Trophoblast cell (in vitro differentiated cells and primary cell): ENCODE results near the gene RPRD1B.
"Not testable (repeated sequence)": the region's sequence is repeated elsewhere in the genome, so short reads cannot be mapped to it uniquely, and the experiment has no call there.

Source experiments
- DNase-seq, 2 donors: peaks; one replicate each; pipeline ENCODE4 v3.0.0-alpha.2; 2016
- H2AFZ ChIP-seq: 2 replicates; pipeline ENCODE4 v1.6.1; 2013; ENCODE audit warnings: low read length, moderate library complexity, mild to moderate bottlenecking; ENCODE audit not compliant: insufficient read depth, poor library complexity
- H2AK5ac ChIP-seq: 2 replicates; pipeline ENCODE4 v1.6.1; 2013; ENCODE audit warnings: mild to moderate bottlenecking, low read length
- H2BK120ac ChIP-seq: 2 replicates; pipeline ENCODE4 v1.6.1; 2013; ENCODE audit warnings: low read length, mild to moderate bottlenecking, moderate library complexity; ENCODE audit not compliant: insufficient read depth, poor library complexity
- H2BK12ac ChIP-seq: 2 replicates; pipeline ENCODE4 v1.6.1; 2013; ENCODE audit warnings: mild to moderate bottlenecking, low read length, moderate library complexity
- H2BK5ac ChIP-seq: 2 replicates; pipeline ENCODE4 v1.6.1; 2013; ENCODE audit warnings: low read length, low read depth, moderate library complexity, mild to moderate bottlenecking; ENCODE audit not compliant: poor library complexity
- H3K14ac ChIP-seq: 2 replicates; pipeline ENCODE4 v1.6.1; 2013; ENCODE audit warnings: mild to moderate bottlenecking, low read length
- H3K18ac ChIP-seq: 2 replicates; pipeline ENCODE4 v1.6.1; 2013; ENCODE audit warnings: mild to moderate bottlenecking, low read length
- H3K23ac ChIP-seq: 2 replicates; pipeline ENCODE4 v1.6.1; 2013; ENCODE audit warnings: low read length
- H3K27ac ChIP-seq: 2 replicates; pipeline ENCODE4 v1.5.1; 2013; ENCODE audit warnings: low read depth, mild to moderate bottlenecking, inconsistent platforms, low read length, moderate library complexity
- H3K27me3 ChIP-seq: 2 replicates; pipeline ENCODE4 v1.6.1; 2013; ENCODE audit warnings: inconsistent platforms, mild to moderate bottlenecking, low read length, moderate library complexity; ENCODE audit not compliant: insufficient read depth
- H3K36me3 ChIP-seq, 2 experiments: 1 replicate in 1 of 2; 2 replicates in 1 of 2; pipeline ENCODE4 v1.6.1; 2013; ENCODE audit warnings: low read length in 2 of 2, mild to moderate bottlenecking in 2 of 2, moderate library complexity in 1 of 2; ENCODE audit not compliant: insufficient read depth in 2 of 2, control insufficient read depth in 1 of 2
- H3K4ac ChIP-seq: 2 replicates; pipeline ENCODE4 v1.6.1; 2013; ENCODE audit warnings: low read depth, mild to moderate bottlenecking, low read length, moderate library complexity
- H3K4me1 ChIP-seq, 2 experiments: 1 replicate in 1 of 2; 2 replicates in 1 of 2; pipeline ENCODE4 v1.6.1; 2013; ENCODE audit warnings: low read length in 2 of 2, mild to moderate bottlenecking in 2 of 2, moderate library complexity in 1 of 2; ENCODE audit not compliant: insufficient read depth in 2 of 2, control insufficient read depth in 1 of 2
- H3K4me2 ChIP-seq: 2 replicates; pipeline ENCODE4 v1.6.1; 2013; ENCODE audit warnings: inconsistent platforms, mild to moderate bottlenecking, low read length, moderate library complexity
- H3K4me3 ChIP-seq: 2 replicates; pipeline ENCODE4 v1.5.1; 2013; ENCODE audit warnings: mild to moderate bottlenecking, low read depth, low read length, inconsistent platforms
- H3K79me1 ChIP-seq: one replicate; pipeline ENCODE4 v1.6.1; 2013; ENCODE audit warnings: low read length
- H3K79me2 ChIP-seq: 2 replicates; pipeline ENCODE4 v1.6.1; 2013; ENCODE audit warnings: low read length, mild to moderate bottlenecking; ENCODE audit not compliant: control insufficient read depth, insufficient read depth, poor library complexity
- H3K9ac ChIP-seq: 2 replicates; pipeline ENCODE4 v1.6.1; 2013; ENCODE audit warnings: mild to moderate bottlenecking, low read length
- H3K9me3 ChIP-seq: 2 replicates; pipeline ENCODE4 v1.6.1; 2013; ENCODE audit warnings: low read depth, mild to moderate bottlenecking, control low read depth, inconsistent platforms, low read length; ENCODE audit not compliant: insufficient read depth
- H4K12ac ChIP-seq: 2 replicates; pipeline ENCODE4 v1.6.1; 2013; ENCODE audit warnings: low read depth, mild to moderate bottlenecking, low read length, moderate library complexity
- H4K8ac ChIP-seq: 2 replicates; pipeline ENCODE4 v1.6.1; 2013; ENCODE audit warnings: low read depth, mild to moderate bottlenecking, low read length, moderate library complexity
- H4K91ac ChIP-seq: one replicate; pipeline ENCODE4 v1.6.1; 2013; ENCODE audit warnings: low read depth, mild to moderate bottlenecking, low read length, moderate library complexity
- WGBS: extraction: QIAGEN DNeasy Blood & Tissue Kit; methylation state at CpG from one replicate; pipeline ENCODE4 v1.1.7; 2013; ENCODE audit warnings: missing lambda C conversion rate; ENCODE audit not compliant: insufficient read length, insufficient coverage; ENCODE audit errors: extremely low coverage; 5-methylcytosine and 5-hydroxymethylcytosine counted together

RPRD1B gene

DNA sequence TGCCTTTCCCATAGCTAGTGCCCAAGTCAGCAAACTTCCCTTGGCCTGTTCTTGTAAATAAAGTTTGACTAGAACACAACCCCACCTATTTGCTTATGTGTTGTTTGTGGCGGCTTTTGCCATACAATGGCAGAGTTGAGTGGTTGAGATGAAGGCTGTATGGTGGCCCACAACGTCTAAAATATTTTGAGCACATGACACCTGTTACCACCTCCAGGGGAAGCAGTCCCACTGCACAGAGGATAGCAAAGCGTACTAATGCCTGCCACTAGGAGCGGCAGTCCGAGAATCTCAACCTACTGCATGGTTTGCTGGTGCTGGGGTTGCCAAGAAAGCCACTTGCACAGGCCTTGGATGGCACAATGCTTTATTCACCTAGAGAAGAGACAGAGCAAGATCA lies 72.9 kb downstream of the RPRD1B start:
- Histone ChIP-seq H3K27ac (no peak overlapping the region), H3K79me1 (peaks cover 40% of the 10 kb centered on the region), H3K23ac (peak overlapping the region; percentile 44), H2BK5ac (peak overlapping the region; percentile 39), H3K79me2 (peaks cover 6% of the 10 kb centered on the region), H2BK120ac (peak overlapping the region; percentile 15), H3K4ac (no peak overlapping the region), H3K36me3 (no peaks in the 10 kb centered on the region), H3K4me2 (no peak overlapping the region), H2BK12ac (peak overlapping the region; percentile 89), H3K14ac (peak overlapping the region; percentile 57), H3K18ac (peak overlapping the region; percentile 21), H2AFZ (no peak overlapping the region), H3K4me3 (no peak overlapping the region), H4K91ac (peak overlapping the region; percentile 79), H3K4me1 (peaks cover 21 to 26% of the 10 kb centered on the region in 2 experiments), H3K9ac (no peak overlapping the region), H3K9me3 (no peaks in the 10 kb centered on the region), H4K8ac (no peak overlapping the region), H3K27me3 (no peaks in the 10 kb centered on the region), H2AK5ac (peak overlapping the region; percentile 95), H4K12ac (no peak overlapping the region)
- no CpG with 5 or more reads among the region's 5 CpGs for WGBS
- DNase-seq = peak in 1 of 2 donors; percentile 12

DNA sequence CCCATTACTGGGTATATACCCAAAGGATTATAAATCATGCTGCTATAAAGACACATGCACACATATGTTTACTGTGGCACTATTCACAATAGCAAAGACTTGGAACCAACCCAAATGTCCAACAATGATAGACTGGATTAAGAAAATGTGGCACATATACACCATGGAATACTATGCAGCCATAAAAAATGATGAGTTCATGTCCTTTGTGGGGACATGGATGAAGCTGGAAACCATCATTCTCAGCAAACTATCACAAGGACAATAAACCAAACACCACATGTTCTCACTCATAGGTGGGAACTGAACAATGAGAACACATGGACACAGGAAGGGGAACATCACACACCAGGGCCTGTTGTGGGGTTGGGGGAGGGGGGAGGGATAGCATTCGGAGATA lies 73.8 kb downstream of the RPRD1B start:
- not testable (repeated sequence) for H3K4me3 ChIP-seq, H3K36me3 ChIP-seq, H2BK120ac ChIP-seq, H3K4me2 ChIP-seq, H4K12ac ChIP-seq, H3K18ac ChIP-seq, H3K23ac ChIP-seq, H4K8ac ChIP-seq, H3K14ac ChIP-seq, H2BK5ac ChIP-seq, H2BK12ac ChIP-seq, H3K27me3 ChIP-seq, H3K79me2 ChIP-seq, H4K91ac ChIP-seq, H3K4ac ChIP-seq, H2AFZ ChIP-seq, H2AK5ac ChIP-seq, DNase-seq, H3K9me3 ChIP-seq, H3K27ac ChIP-seq, H3K9ac ChIP-seq
- H3K79me1 ChIP-seq = peaks cover 46% of the 10 kb centered on the region
- H3K4me1 ChIP-seq = peaks cover 23 to 29% of the 10 kb centered on the region in 2 experiments
- no CpG with 5 or more reads among the region's 1 CpG for WGBS

DNA sequence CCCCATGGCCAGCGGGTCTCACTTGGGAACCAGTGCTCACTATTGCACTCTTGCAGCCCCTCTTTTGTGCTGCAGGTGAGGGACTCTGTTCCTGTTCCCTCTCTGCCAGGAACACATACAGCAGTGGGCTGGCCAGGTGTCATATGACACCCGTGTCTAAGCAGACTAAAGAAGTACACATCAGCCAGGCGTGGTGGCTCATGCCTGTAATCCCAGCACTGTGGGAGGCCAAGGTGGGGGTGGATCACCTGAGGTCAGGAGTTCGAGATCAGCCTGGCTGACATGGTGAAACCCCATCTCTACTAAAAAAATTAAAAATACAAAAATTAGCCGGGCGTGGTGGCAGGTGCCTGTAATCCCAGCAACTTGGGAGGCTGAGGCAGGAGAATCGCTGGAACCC lies 74.4 kb downstream of the RPRD1B start:
- not testable (repeated sequence) for H2AK5ac ChIP-seq, H3K9me3 ChIP-seq, H2AFZ ChIP-seq, H3K36me3 ChIP-seq, H3K4me3 ChIP-seq, H3K9ac ChIP-seq, H3K14ac ChIP-seq, H3K23ac ChIP-seq, H3K4me2 ChIP-seq, H4K8ac ChIP-seq, H3K4ac ChIP-seq, H3K27me3 ChIP-seq, H3K79me2 ChIP-seq, DNase-seq, H4K12ac ChIP-seq
- Histone ChIP-seq H3K4me1 (peaks cover 23 to 29% of the 10 kb centered on the region in 2 experiments), H3K79me1 (peaks cover 47% of the 10 kb centered on the region), H4K91ac (peak overlapping the region; percentile 75), H3K27ac (peak overlapping the region; percentile 24), H2BK12ac (peak overlapping the region; percentile 80), H3K18ac (peak overlapping the region; percentile 81), H2BK120ac (peak overlapping the region; percentile 78), H2BK5ac (peak overlapping the region; percentile 55)
- no CpG with 5 or more reads among the region's 7 CpGs for WGBS

DNA sequence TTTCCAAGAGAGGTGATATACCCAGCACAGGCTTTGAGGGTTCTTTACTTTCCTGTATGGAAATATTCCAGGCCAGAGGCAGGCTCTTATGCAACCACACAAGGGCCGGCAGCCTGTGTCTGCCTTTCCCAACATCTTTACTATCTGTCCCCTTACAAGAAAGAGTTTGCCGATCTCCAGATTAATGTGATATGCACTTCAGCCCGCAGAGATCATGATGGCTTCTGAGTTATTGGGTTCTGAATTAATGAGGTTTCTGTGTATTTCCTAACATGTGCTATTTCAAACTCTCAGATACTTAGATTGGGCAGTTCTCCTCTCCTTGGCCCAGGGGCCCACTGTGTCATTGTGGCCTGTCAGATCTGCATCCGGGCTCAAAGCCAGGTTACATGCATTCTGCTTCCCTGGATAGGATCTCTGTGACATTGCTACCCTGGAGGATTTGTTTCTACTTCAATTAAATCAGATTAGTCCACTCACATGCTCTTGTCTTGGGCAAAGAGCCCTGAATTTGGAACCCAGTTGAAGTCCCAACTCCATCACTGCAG lies 75.0 kb downstream of the RPRD1B start:
- peak overlapping the region; percentile 78 for H4K91ac ChIP-seq
- H3K14ac ChIP-seq = peak overlapping the region; percentile 62
- H2BK5ac ChIP-seq = peak overlapping the region; percentile 55
- H3K79me1 ChIP-seq = peaks cover 52% of the 10 kb centered on the region
- DNase-seq = peak in 1 of 2 donors; percentile 33
- H3K27ac ChIP-seq = peak overlapping the region; percentile 93
- H4K12ac ChIP-seq = no peak overlapping the region
- no peaks in the 10 kb centered on the region for H3K27me3 ChIP-seq
- peaks cover 23 to 29% of the 10 kb centered on the region in 2 experiments for H3K4me1 ChIP-seq
- H2BK120ac ChIP-seq = peak overlapping the region; percentile 91
- H2BK12ac ChIP-seq = peak overlapping the region; percentile 30
- H3K18ac ChIP-seq = peak overlapping the region; percentile 34
- peaks cover 6% of the 10 kb centered on the region for H3K79me2 ChIP-seq
- peak overlapping the region; percentile 25 for H3K4ac ChIP-seq
- peak overlapping the region; percentile 51 for H2AK5ac ChIP-seq
- H3K4me3 ChIP-seq = no peak overlapping the region
- H3K4me2 ChIP-seq = no peak overlapping the region
- no peak overlapping the region for H3K9ac ChIP-seq
- H3K23ac ChIP-seq = no peak overlapping the region
- H3K9me3 ChIP-seq = no peaks in the 10 kb centered on the region
- H3K36me3 ChIP-seq = no peaks in the 10 kb centered on the region
- H4K8ac ChIP-seq = peak overlapping the region; percentile 18
- no CpG with 5 or more reads among the region's 4 CpGs for WGBS
- no peak overlapping the region for H2AFZ ChIP-seq
